Left lung (tissue), 10 donors: ENCODE results near the gene ALKBH2. TPM values are rescaled to one million over a fixed set of nuclear protein-coding genes. Genes with fewer than 3 reads are reported as not detected.
"Not testable (repeated sequence)": the region's sequence is repeated elsewhere in the genome, so short reads cannot be mapped to it uniquely, and the experiment has no call there.

Experiments
- ATAC-seq: fragments of 200-7000 bp; cut with Tn5 transposase; one replicate; pipeline ENCODE4 v1.9.1; 2020; ENCODE audit warnings: moderate library complexity
- DNase-seq, 4 donors: peaks; one replicate each; pipeline ENCODE4 v3.0.0-alpha.2; 2013 to 2020
- H3K27ac ChIP-seq, 2 donors: fragments of 200-600 bp; sonication (generic) in 1 of 2; one replicate each; pipeline versions ENCODE4 v1.5.0 to v1.8.0; 2020 to 2021
- H3K27me3 ChIP-seq, 2 donors: fragments of 200-600 bp; sonication (generic) in 1 of 2; one replicate each; pipeline versions ENCODE4 v1.5.0 to v1.8.0; 2020 to 2021
- H3K36me3 ChIP-seq, 2 donors: fragments of 200-600 bp; sonication (generic) in 1 of 2; one replicate each; pipeline versions ENCODE4 v1.5.0 to v1.8.0; 2020 to 2021
- H3K4me1 ChIP-seq, 2 donors: fragments of 200-600 bp; one replicate each; pipeline ENCODE4 v1.8.0; 2021
- H3K4me3 ChIP-seq, 2 donors: fragments of 200-600 bp; sonication (generic) in 1 of 2; one replicate each; pipeline versions ENCODE4 v1.5.0 to v1.8.0; 2020 to 2021; ENCODE audit warnings: mild to moderate bottlenecking in 1 of 2
- H3K9me3 ChIP-seq, 2 donors: fragments of 200-600 bp; sonication (generic) in 1 of 2; one replicate each; pipeline versions ENCODE4 v1.5.0 to v1.8.0; 2020 to 2021
- intact Hi-C, 2 donors: fragments of 100-400 bp; cut with DNase I; formaldehyde crosslinking; loops; one replicate each; pipeline versions ENCODE4 v1.11.2 to v1.14.2; 2022
- polyA plus RNA-seq, 6 donors: library from polyadenylated mRNA; unstranded; fragments of 120-200 nt; gene quantifications; one replicate each; pipeline ENCODE4 v1.2.1, GENCODE V29; 2013; ENCODE audit not compliant: insufficient read length in 6 of 6
- total RNA-seq, 2 donors: library from RNA; stranded (reverse); fragmentation: NEBNext Ultra II Directional; extraction: Animal tissue kit (Norgen Biotek cat#: 25700); gene quantifications; one replicate each; pipeline ENCODE4 v1.2.1, GENCODE V29; 2021
- TF ChIP-seq, protein P1 (sequence below), 2 donors: fragments of 200-600 bp; sonication (generic) in 1 of 2; IDR thresholded peaks; one replicate each; pipeline versions ENCODE4 v1.5.0 to v1.8.0; 2021; ENCODE audit warnings: antibody characterized with exemption in 2 of 2
- donor health status: DM: no; HTN: yes; CAD: no.
- donor health status: DM: no; HTN: no; CAD: no.

The ALKBH2 gene
- total and polyA plus RNA-seq, 8 donors = 7.3 to 32.5 (median 28.0) TPM

DNA sequence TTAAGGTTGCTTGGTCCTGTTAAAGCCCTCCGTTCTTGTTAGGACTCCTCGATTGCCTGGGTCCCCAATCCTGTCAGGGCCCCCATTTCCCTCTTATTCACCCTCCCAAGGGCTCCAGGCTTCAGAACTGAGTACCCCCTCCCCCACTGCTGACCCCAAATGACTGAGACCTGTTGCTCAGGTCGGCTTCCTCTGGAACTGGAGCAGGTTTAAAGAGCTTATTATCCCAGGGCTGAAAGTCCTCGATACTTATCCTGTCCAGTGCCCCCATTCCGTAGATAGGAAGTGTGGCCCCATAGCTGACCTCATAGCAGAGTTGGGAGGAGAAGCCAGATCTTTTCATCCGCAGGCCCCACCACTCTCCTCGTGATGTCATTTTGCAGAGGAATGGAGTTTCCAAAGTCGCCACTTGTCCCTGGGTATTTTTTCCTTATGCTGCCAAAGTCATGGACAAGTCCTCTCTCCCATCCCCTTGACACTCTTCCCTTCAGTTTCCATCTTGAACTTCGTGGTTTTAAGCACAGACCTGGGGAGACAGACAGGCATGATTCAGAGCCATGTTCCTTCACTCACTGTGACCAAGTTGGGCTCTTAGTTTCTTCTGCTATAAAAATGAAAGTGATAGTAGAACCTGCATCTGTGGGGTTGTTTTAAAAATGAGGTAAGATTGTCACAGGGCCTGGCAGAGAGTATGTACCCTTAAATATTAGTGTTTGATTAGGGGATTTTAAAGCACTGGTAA, 39.7 kb downstream of the ALKBH2 start:
- peak; percentile 7 for ATAC-seq
- H3K36me3 ChIP-seq = peaks cover 0 to 13% of the 10 kb centered on the region in 2 donors
- H3K9me3 ChIP-seq = no peaks in the 10 kb centered on the region
- H3K4me1 ChIP-seq = peaks cover 7 to 20% of the 10 kb centered on the region in 2 donors
- no peak for DNase-seq
- H3K27me3 ChIP-seq = no peaks in the 10 kb centered on the region
- peak overlapping the region; percentile 87 to 90 for H3K27ac ChIP-seq
- TF ChIP-seq, protein P1, sequence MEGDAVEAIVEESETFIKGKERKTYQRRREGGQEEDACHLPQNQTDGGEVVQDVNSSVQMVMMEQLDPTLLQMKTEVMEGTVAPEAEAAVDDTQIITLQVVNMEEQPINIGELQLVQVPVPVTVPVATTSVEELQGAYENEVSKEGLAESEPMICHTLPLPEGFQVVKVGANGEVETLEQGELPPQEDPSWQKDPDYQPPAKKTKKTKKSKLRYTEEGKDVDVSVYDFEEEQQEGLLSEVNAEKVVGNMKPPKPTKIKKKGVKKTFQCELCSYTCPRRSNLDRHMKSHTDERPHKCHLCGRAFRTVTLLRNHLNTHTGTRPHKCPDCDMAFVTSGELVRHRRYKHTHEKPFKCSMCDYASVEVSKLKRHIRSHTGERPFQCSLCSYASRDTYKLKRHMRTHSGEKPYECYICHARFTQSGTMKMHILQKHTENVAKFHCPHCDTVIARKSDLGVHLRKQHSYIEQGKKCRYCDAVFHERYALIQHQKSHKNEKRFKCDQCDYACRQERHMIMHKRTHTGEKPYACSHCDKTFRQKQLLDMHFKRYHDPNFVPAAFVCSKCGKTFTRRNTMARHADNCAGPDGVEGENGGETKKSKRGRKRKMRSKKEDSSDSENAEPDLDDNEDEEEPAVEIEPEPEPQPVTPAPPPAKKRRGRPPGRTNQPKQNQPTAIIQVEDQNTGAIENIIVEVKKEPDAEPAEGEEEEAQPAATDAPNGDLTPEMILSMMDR (IDR thresholded peaks at IDR 0.05) = no peak
- peak overlapping the region; percentile 92 to 99 for H3K4me3 ChIP-seq
- intact Hi-C loops = no loop called here

DNA sequence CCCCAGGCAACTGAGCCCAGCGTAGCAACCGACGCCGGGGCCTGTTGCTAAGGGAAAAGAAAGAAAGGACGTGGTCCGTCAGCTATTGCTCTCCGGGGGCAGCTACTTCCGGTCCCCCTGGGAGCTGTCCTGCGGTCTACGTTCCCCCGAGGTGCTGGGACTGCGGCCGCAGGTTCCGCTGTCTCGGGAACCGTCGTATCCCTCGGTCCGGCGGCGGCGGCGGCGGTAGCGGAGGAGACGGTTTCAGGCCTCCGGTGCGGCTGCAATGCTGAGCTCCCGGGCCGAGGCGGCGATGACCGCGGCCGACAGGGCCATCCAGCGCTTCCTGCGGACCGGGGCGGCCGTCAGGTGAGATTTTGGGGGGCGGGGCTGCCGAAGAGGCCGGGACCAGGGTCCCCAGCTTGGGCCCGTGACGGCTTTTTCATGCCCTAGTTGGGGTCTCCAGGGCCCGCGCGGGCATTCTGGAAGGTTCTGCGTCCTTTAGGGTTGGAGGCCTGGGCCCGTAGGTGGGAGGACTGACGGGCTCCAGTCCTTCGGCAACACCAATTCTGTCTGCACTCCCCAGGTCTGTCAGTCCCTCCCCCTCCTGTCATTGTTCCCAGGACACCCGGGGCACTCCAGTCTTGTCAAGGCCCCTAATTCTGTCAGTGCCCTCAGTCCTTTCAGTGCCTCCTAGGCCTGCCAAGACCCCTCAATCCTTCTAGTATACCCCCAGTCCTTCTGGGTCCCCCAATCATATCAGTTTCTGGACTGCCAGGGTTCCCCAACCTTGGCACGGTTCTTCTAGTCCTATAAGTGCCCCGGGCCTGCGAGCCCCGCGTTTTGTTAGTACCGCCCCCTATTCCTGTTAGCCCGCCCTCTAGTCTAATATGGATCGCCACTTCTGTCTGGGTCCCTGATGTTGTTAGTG, 40.6 kb downstream of the ALKBH2 start, which contains the start of gene USP30:
TSS of gene USP30 (plus strand) at position 163 of the 910 bp plus-strand sequence. CDS start at position 266, 103 bp downstream.
- Histone ChIP-seq H3K4me3 (peak within 1 kb of the TSS; percentile 92 to 99), H3K27me3 (no peaks in the 10 kb centered on the region), H3K36me3 (peaks cover 0 to 4% of the 10 kb centered on the region in 2 donors), H3K9me3 (no peaks in the 10 kb centered on the region), H3K27ac (peak within 1 kb of the TSS; percentile 87 to 90), H3K4me1 (peaks cover 7 to 20% of the 10 kb centered on the region in 2 donors)
- TF ChIP-seq, protein P1 (IDR thresholded peaks at IDR 0.05) = no peak
- ATAC-seq (peak; percentile 97), DNase-seq (peak; percentile 84 to 93 (median 88))
- intact Hi-C loops = no loop called here

DNA sequence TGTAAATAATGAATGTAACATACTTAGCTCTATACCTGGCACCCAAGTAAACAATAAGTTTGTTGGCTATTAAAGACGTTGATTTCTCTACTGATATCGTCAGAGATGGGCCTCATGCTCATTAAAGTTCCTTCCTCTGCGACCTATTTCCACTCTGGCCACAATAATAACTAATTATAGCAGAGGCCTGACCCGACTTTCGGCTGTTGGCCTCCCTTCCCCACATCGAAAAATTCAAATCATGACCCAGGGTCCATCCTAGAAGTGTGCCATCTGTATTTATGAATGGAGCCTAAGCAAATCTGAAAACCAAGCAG, 41.2 kb downstream of the ALKBH2 start:
- Histone ChIP-seq H3K36me3 (no peaks in the 10 kb centered on the region), H3K27ac (peak overlapping the region; percentile 87 to 90), H3K4me1 (peaks cover 7 to 20% of the 10 kb centered on the region in 2 donors), H3K4me3 (peak overlapping the region; percentile 92 to 99), H3K27me3 (no peaks in the 10 kb centered on the region), H3K9me3 (no peaks in the 10 kb centered on the region)
- intact Hi-C loops = no loop called here
- ATAC-seq (no peak), DNase-seq (no peak)
- TF ChIP-seq, protein P1 (IDR thresholded peaks at IDR 0.05) = no peak

DNA sequence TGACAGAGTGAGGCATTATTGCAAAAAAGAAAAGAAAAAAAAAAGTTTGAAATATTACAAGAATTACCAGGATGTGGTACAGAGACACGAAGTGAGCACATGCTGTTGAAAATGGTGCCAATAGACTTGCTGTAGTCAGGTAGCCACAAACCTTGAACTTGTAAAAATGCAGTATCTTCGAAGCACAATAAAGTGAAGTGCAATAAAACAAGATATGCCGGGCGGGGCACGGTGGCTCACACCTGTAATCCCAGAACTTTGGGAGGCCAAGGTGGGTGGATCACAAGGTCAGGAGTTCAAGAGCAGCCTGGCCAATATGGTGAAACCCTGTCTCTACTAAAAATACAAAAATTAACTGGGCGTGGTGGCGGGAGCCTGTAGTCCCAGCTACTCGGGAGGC, 43.5 kb downstream of the ALKBH2 start:
- intact Hi-C loops, DNase-seq, ATAC-seq, H3K9me3 ChIP-seq, H3K4me3 ChIP-seq, H3K36me3 ChIP-seq, H3K27me3 ChIP-seq, H3K27ac ChIP-seq: not testable (repeated sequence)
- H3K4me1 ChIP-seq = peaks cover 7 to 20% of the 10 kb centered on the region in 2 donors

DNA sequence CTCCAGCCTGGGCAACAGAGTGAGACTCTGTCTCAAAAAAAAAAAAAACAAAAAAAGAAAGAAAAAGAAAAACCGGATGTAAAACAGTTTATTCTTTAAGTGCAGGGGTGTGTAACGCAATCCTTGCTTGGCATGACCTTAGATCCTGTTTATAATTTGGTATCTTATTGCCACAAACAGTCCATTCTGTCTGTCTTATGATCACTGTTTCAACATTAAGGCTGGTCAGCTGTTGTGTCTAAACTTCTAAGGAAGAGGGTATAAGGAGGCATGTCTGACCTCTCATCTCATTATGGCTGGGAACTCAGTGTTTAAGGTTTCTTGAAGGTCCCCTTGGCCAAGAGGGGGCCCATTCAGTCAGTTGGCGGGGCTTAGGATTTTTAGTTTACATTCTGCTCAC, 44.6 kb downstream of the ALKBH2 start:
- H3K9me3 ChIP-seq, H3K4me3 ChIP-seq, H3K27ac ChIP-seq, H3K36me3 ChIP-seq, intact Hi-C loops, DNase-seq, ATAC-seq: not testable (repeated sequence)
- Histone ChIP-seq H3K4me1 (peaks cover 6 to 13% of the 10 kb centered on the region in 2 donors), H3K27me3 (peaks cover 0 to 16% of the 10 kb centered on the region in 2 donors)
